Activated CD8-positive, alpha-beta T cell treated with anti-CD3 and anti-CD28 coated beads, Interleukin-2, amount 10 ng/mL, durations not matched to agents 7 days and 5 days (primary cell): Measurements from ENCODE around the gene MICA. TPM values are rescaled to one million over a fixed set of nuclear protein-coding genes. Genes with fewer than 3 reads are reported as not detected.
"Not testable (repeated sequence)": the region's sequence is repeated elsewhere in the genome, so short reads cannot be mapped to it uniquely, and the experiment has no call there.

Source experiments
- ATAC-seq: fragments of 150-1000 bp; cut with Tn5 transposase; one replicate; pipeline ENCODE4 v1.10.0; 2021; ENCODE audit warnings: moderate library complexity
- CTCF ChIA-PET: fragments of 350-600 bp; sonication (Branson Sonifier 250); formaldehyde crosslinking; loops from one replicate; lab custom pipeline; 2021; ENCODE audit warnings: antibody characterized with exemption; lab: Charles Lee
- POLR2A ChIA-PET: fragments of 350-600 bp; sonication (Branson Sonifier 250); formaldehyde crosslinking; loops from one replicate; lab custom pipeline; 2021; ENCODE audit warnings: antibody characterized with exemption; lab: Charles Lee
- DNase-seq: peaks from one replicate; pipeline ENCODE4 v3.0.0-alpha.2; 2020
- H3K27ac Mint-ChIP-seq: one replicate; pipeline ENCODE4 v1.8.0; 2021; ENCODE audit warnings: mild to moderate bottlenecking, mixed read lengths
- H3K27me3 Mint-ChIP-seq: one replicate; pipeline ENCODE4 v1.8.0; 2021; ENCODE audit warnings: low read depth, mixed read lengths
- H3K36me3 Mint-ChIP-seq: one replicate; pipeline ENCODE4 v1.8.0; 2021; ENCODE audit warnings: low read depth, mixed read lengths
- H3K4me1 Mint-ChIP-seq: one replicate; pipeline ENCODE4 v1.8.0; 2021; ENCODE audit warnings: low read depth, mixed read lengths
- H3K4me3 Mint-ChIP-seq: one replicate; pipeline ENCODE4 v1.8.0; 2021; ENCODE audit warnings: mild to moderate bottlenecking, mixed read lengths
- H3K9me3 Mint-ChIP-seq: one replicate; pipeline ENCODE4 v1.8.0; 2022; ENCODE audit warnings: mixed read lengths; ENCODE audit not compliant: insufficient read depth
- total RNA-seq, 2 experiments: library from RNA; stranded (reverse); gene quantifications; one replicate each; pipeline ENCODE4 v1.2.3, GENCODE V29; 2021

Gene MICA
- total RNA-seq, 2 experiments from 2014 or later = 8.7 to 9.0 TPM

GRCh38 chr6:31383149-31383548 is 20.2 kb upstream of the MICA start:
- ATAC-seq (no peak), DNase-seq (no peak)
- H3K36me3 Mint-ChIP-seq = no peaks in the 10 kb centered on the region
- POLR2A ChIA-PET = no interaction called here
- H3K4me3 Mint-ChIP-seq = no peak overlapping the region
- CTCF ChIA-PET = interaction anchor here (1.9 to 3.4 kb wide), 2 partner anchors 16 to 59 kb away, joined by 6 to 13 read pairs; no protein-coding TSS in a partner anchor
- H3K27ac Mint-ChIP-seq = no peak overlapping the region
- peaks cover 24% of the 10 kb centered on the region for H3K27me3 Mint-ChIP-seq
- no peaks in the 10 kb centered on the region for H3K9me3 Mint-ChIP-seq
- no peaks in the 10 kb centered on the region for H3K4me1 Mint-ChIP-seq

- H3K9me3 Mint-ChIP-seq = no peaks in the 10 kb centered on the region
- H3K4me3 Mint-ChIP-seq = no peak overlapping the region
- DNase-seq = no peak
- ATAC-seq = no peak
- H3K4me1 Mint-ChIP-seq = peaks cover 2% of the 10 kb centered on the region
- ChIA-PET CTCF (interaction anchor here (4.2 kb wide), 1 partner anchor 18 kb away, joined by 9 read pairs; no protein-coding TSS in a partner anchor), POLR2A (no interaction called here)
- peaks cover 19% of the 10 kb centered on the region for H3K27me3 Mint-ChIP-seq
- no peak overlapping the region for H3K27ac Mint-ChIP-seq
- H3K36me3 Mint-ChIP-seq = no peaks in the 10 kb centered on the region
Observed at GRCh38 chr6:31385041-31385440, 18.4 kb upstream of the MICA start.

GRCh38 chr6:31386099-31386498 is 17.3 kb upstream of the MICA start:
- H3K9me3 Mint-ChIP-seq = no peaks in the 10 kb centered on the region
- H3K4me3 Mint-ChIP-seq = no peak overlapping the region
- H3K27me3 Mint-ChIP-seq = peaks cover 12% of the 10 kb centered on the region
- no peak for ATAC-seq
- no peaks in the 10 kb centered on the region for H3K36me3 Mint-ChIP-seq
- ChIA-PET CTCF (interaction anchor here (4.2 kb wide), 1 partner anchor 19 kb away, joined by 9 read pairs; no protein-coding TSS in a partner anchor), POLR2A (no interaction called here)
- no peak for DNase-seq
- H3K27ac Mint-ChIP-seq = no peak overlapping the region
- H3K4me1 Mint-ChIP-seq = peaks cover 5% of the 10 kb centered on the region

- POLR2A ChIA-PET = no interaction called here
- Mint-ChIP-seq H3K9me3 (no peaks in the 10 kb centered on the region), H3K27me3 (peaks cover 8% of the 10 kb centered on the region), H3K36me3 (no peaks in the 10 kb centered on the region), H3K4me1 (peaks cover 5% of the 10 kb centered on the region), H3K4me3 (no peak overlapping the region), H3K27ac (no peak overlapping the region)
- ATAC-seq = no peak
- DNase-seq = no peak
- CTCF ChIA-PET = interaction anchor here (4.2 kb wide), 1 partner anchor 20 kb away, joined by 9 read pairs; no protein-coding TSS in a partner anchor
Observed at GRCh38 chr6:31386977-31387376, 16.4 kb upstream of the MICA start.

GRCh38 chr6:31388916-31389801 is 14.2 kb upstream of the MICA start:
- H3K4me3 Mint-ChIP-seq, POLR2A ChIA-PET, H3K27me3 Mint-ChIP-seq, H3K36me3 Mint-ChIP-seq, DNase-seq, CTCF ChIA-PET, H3K4me1 Mint-ChIP-seq, H3K27ac Mint-ChIP-seq, H3K9me3 Mint-ChIP-seq: not testable (repeated sequence)
- peak; percentile 56 for ATAC-seq

- H3K4me1 Mint-ChIP-seq, H3K27ac Mint-ChIP-seq: not testable (repeated sequence)
Observed at GRCh38 chr6:31389802-31390132, 13.6 kb upstream of the MICA start.

GRCh38 chr6:31393932-31394331 is 9.5 kb upstream of the MICA start:
- ATAC-seq = no peak
- CTCF ChIA-PET = interaction anchor here (1.6 kb wide), 1 partner anchor 49 kb away, joined by 9 read pairs; no protein-coding TSS in a partner anchor
- Mint-ChIP-seq H3K27me3 (peaks cover under 1% of the 10 kb centered on the region), H3K9me3 (no peaks in the 10 kb centered on the region), H3K27ac (no peak overlapping the region), H3K36me3 (no peaks in the 10 kb centered on the region), H3K4me1 (peaks cover 13% of the 10 kb centered on the region), H3K4me3 (no peak overlapping the region)
- POLR2A ChIA-PET = interaction anchor here (0.6 kb wide), 1 partner anchor 100 kb away, joined by 4 read pairs; no protein-coding TSS in a partner anchor
- no peak for DNase-seq

More at GRCh38 chr6:31389802-31390132, 13.6 kb upstream of the MICA start:
- H3K36me3 Mint-ChIP-seq, CTCF ChIA-PET, H3K9me3 Mint-ChIP-seq, ATAC-seq, POLR2A ChIA-PET, H3K4me3 Mint-ChIP-seq, H3K27me3 Mint-ChIP-seq, DNase-seq: not testable (repeated sequence)

- no peak overlapping the region for H3K4me3 Mint-ChIP-seq
- no peak for DNase-seq
Observed at GRCh38 chr6:31394381-31394780, 9.0 kb upstream of the MICA start.

GRCh38 chr6:31395832-31396231 is 7.6 kb upstream of the MICA start:
- POLR2A ChIA-PET = no interaction called here
- H3K27me3 Mint-ChIP-seq = no peaks in the 10 kb centered on the region
- no peaks in the 10 kb centered on the region for H3K36me3 Mint-ChIP-seq
- H3K9me3 Mint-ChIP-seq = no peaks in the 10 kb centered on the region
- no peak for DNase-seq
- ATAC-seq = no peak
- H3K4me1 Mint-ChIP-seq = peaks cover 13% of the 10 kb centered on the region
- CTCF ChIA-PET = interaction anchor here (0.7 to 1.4 kb wide), 2 partner anchors 31 to 49 kb away, joined by 3 read pairs; no protein-coding TSS in a partner anchor
- H3K4me3 Mint-ChIP-seq = no peak overlapping the region
- H3K27ac Mint-ChIP-seq = no peak overlapping the region

More at GRCh38 chr6:31394381-31394780, 9.0 kb upstream of the MICA start:
- Mint-ChIP-seq H3K9me3 (no peaks in the 10 kb centered on the region), H3K36me3 (no peaks in the 10 kb centered on the region), H3K27ac (no peak overlapping the region), H3K27me3 (no peaks in the 10 kb centered on the region), H3K4me1 (peaks cover 15% of the 10 kb centered on the region)
- CTCF ChIA-PET = interaction anchor here (1.4 to 1.6 kb wide), 2 partner anchors 29 to 48 kb away, joined by 3 to 9 read pairs; no protein-coding TSS in a partner anchor
- POLR2A ChIA-PET = no interaction called here
- no peak for ATAC-seq

- H3K9me3 Mint-ChIP-seq = no peaks in the 10 kb centered on the region
- H3K36me3 Mint-ChIP-seq = peaks cover 4% of the 10 kb centered on the region
- no peak overlapping the region for H3K27ac Mint-ChIP-seq
- ChIA-PET CTCF (interaction anchor here (0.7 to 7.9 kb wide), 4 partner anchors 43 to 52 kb away, joined by 3 to 93 read pairs (median 14); no protein-coding TSS in a partner anchor), POLR2A (no interaction called here)
- peak; percentile 59 for ATAC-seq
- peaks cover 20% of the 10 kb centered on the region for H3K4me1 Mint-ChIP-seq
- H3K4me3 Mint-ChIP-seq = no peak overlapping the region
- peak; percentile 93 for DNase-seq
- H3K27me3 Mint-ChIP-seq = no peaks in the 10 kb centered on the region
Observed at GRCh38 chr6:31396422-31397152, 6.8 kb upstream of the MICA start.

GRCh38 chr6:31397153-31397499 is 6.3 kb upstream of the MICA start:
- H3K36me3 Mint-ChIP-seq, ATAC-seq, H3K9me3 Mint-ChIP-seq, H3K4me3 Mint-ChIP-seq, H3K27me3 Mint-ChIP-seq, H3K27ac Mint-ChIP-seq, DNase-seq: not testable (repeated sequence)
- peaks cover 25% of the 10 kb centered on the region for H3K4me1 Mint-ChIP-seq
- POLR2A ChIA-PET = interaction anchor here (1.2 kb wide), 1 partner anchor 45 kb away, joined by 6 read pairs; no protein-coding TSS in a partner anchor
- CTCF ChIA-PET = interaction anchor here (2.0 to 7.9 kb wide), 3 partner anchors 42 to 51 kb away, joined by 4 to 93 read pairs (median 23); no protein-coding TSS in a partner anchor
